ENCODE measurements around the gene GIMAP2.
"Not testable (repeated sequence)": the region's sequence is repeated elsewhere in the genome, so short reads cannot be mapped to it uniquely, and the experiment has no call there.

DNA sequence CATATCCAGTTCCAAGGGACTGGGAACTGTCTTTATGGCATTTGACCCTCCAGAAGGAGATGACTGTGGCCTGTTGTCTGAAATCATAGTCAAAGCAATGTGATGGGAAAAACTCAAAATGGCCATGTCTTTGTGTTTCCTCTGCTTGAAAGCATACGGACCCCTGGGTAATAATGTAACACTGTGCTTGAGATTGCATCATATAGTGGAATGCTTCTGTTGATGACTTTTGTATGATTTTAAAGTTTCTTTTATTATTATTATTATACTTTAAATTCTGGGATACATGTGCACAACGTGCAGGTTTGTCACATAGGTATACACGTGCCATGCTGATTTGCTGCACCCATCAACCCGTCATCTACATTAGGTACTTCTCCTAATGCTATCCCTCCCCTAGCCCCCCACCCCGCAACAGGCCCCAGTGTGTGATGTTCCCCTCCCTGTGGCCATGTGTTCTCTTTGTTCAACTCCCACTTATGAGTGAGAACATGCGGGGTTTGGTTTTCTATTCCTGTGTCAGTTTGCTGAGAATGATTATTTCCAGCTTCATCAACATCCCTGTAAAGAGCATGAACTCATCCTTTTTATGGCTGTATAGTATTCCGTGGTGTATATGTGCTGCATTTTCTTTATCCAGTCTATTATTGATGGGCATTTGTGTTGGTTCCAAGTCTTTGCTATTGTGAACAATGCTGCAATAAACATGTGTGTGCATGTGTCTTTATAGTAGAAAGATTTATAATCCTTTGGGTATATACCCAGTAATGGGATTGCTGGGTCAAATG is 13.5 kb upstream of the GIMAP2 start:
- TF ChIP-seq POLR2AphosphoS5 (IDR thresholded peaks at IDR 0.05; ENCODE audit: insufficient read depth in 1 of 2, low read depth in 1 of 2), result not testable (repeated sequence)
- TF ChIP-seq, protein P1, sequence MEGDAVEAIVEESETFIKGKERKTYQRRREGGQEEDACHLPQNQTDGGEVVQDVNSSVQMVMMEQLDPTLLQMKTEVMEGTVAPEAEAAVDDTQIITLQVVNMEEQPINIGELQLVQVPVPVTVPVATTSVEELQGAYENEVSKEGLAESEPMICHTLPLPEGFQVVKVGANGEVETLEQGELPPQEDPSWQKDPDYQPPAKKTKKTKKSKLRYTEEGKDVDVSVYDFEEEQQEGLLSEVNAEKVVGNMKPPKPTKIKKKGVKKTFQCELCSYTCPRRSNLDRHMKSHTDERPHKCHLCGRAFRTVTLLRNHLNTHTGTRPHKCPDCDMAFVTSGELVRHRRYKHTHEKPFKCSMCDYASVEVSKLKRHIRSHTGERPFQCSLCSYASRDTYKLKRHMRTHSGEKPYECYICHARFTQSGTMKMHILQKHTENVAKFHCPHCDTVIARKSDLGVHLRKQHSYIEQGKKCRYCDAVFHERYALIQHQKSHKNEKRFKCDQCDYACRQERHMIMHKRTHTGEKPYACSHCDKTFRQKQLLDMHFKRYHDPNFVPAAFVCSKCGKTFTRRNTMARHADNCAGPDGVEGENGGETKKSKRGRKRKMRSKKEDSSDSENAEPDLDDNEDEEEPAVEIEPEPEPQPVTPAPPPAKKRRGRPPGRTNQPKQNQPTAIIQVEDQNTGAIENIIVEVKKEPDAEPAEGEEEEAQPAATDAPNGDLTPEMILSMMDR (IDR thresholded peaks at IDR 0.05), result not testable (repeated sequence)
